Epithelial cell of prostate (primary cell): ENCODE data around the gene ADGRV1.

Experiments
- DNase-seq: peaks from one replicate; pipeline ENCODE4 v3.0.0-alpha.2; 2011; ENCODE audit warnings: low read depth, low spot score
- H3K27ac ChIP-seq: fragments of 450-650 bp; 2 replicates; pipeline ENCODE4 v1.5.1; 2017; ENCODE audit warnings: mild to moderate bottlenecking

ADGRV1 gene

GRCh38 chr5:91187032-91187431 lies 628.4 kb downstream of the ADGRV1 start:
- no peak overlapping the region for H3K27ac ChIP-seq
- no peak for DNase-seq

DNA sequence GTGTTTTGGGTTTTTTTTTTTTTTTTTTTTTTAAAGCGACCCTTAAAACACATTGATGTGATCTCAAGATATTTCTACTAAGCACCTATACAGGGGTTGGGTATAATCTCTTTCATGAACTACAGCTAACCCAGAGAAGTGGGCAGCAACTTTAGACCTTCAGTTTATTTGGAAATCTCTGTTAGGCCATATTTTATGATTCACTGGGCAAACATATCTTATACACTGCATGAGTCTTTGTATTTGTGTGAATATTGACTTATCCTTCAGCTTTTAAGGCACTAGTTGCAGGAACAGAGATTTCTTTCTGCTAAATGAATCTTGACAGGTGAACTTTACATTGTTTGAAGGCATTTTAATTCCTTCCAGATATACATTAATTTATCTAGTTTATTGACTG lies 630.2 kb downstream of the ADGRV1 start:
- H3K27ac ChIP-seq: no peak overlapping the region
- no peak for DNase-seq

DNA sequence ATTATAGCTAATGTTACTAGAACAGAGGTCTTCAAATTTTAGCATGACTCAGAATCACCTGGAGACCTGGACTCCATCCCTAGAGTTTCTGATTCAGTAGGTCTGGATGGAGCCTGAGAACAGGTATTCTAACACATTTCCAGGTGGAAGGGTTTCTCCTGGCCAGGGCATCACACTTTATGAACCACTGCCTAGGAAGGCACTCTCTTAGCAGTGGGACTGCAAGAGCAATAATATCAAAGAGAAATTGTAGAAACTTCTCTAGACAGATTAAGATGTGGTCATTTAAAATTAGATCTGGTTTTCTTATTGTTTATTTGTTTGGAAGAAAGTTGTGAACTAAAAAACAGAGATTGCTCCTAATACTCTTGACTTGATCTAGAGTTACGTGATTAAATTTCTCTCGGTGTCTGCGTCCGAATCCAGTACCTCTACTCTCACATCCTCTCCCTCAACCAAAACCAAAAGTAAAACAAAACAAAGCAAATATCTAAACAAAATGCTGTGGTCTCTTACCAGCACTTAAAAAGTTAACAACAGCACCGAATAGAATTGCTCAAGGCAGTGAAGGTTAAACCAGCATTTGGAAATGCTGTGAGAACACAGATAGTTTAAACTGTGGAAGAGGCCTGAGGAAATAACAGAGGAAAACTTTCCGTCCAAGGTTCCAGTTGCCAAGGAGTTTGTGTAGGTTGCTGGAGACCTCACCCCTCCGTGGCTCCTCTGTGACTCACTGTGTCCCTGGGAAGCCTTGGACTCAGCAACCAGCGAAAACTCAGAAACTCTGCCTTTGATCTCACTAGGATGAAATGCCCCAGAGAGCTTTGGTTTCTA lies 631.1 kb downstream of the ADGRV1 start:
- no peak for DNase-seq
- no peak overlapping the region for H3K27ac ChIP-seq

GRCh38 chr5:91190314-91190690 lies 631.7 kb downstream of the ADGRV1 start:
- H3K27ac ChIP-seq: no peak overlapping the region

GRCh38 chr5:91194824-91195381 lies 636.3 kb downstream of the ADGRV1 start:
- no peak for DNase-seq

More at GRCh38 chr5:91190314-91190690, 631.7 kb downstream of the ADGRV1 start:
- no peak for DNase-seq

GRCh38 chr5:91200692-91201091 lies 642.1 kb downstream of the ADGRV1 start:
- no peak overlapping the region for H3K27ac ChIP-seq
- DNase-seq: no peak

More at GRCh38 chr5:91194824-91195381, 636.3 kb downstream of the ADGRV1 start:
- H3K27ac ChIP-seq: no peak overlapping the region

- no peak overlapping the region for H3K27ac ChIP-seq
- no peak for DNase-seq
These were observed 647.5 kb downstream of the ADGRV1 start for GRCh38 chr5:91206103-91206502.

DNA sequence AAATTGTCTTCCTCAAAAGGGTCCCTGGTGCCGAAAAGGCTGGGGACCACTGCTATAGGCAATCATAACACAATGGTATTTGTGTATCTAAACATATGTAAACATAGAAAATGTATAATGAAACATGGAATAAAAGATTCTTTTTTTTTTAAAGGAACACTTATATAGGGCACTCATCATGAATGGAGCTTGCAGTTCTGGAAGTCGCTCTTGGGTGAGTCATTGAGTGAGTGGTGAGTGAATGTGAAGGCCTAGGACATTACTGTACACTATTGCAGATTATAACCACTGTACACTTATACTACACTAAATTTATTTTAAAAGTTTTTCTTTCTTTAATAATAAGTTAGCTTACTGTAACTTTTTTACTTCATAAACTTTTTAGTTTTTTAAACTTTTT lies 648.1 kb downstream of the ADGRV1 start:
- peak; percentile 37 for DNase-seq
- H3K27ac ChIP-seq: peak overlapping the region; percentile 5

DNA sequence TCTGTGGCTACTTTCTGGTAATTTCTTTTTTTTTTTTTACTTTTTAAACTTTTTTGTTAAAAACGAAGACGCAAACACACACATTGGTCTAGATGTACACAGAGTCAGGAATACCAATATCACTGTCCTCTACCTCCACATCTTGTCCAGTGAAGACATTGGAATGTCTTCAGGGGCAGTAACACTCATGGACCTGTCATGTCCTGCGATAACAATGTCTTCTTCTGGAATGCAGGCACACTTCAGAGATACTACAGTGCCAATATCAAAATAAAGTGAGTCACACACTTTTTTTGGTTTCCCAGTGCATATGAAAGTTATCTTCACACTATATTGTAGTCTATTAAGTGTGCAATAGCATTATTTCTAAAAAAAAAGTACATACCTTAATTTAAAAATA lies 648.7 kb downstream of the ADGRV1 start:
- H3K27ac ChIP-seq: peak overlapping the region; percentile 5
- no peak for DNase-seq

DNA sequence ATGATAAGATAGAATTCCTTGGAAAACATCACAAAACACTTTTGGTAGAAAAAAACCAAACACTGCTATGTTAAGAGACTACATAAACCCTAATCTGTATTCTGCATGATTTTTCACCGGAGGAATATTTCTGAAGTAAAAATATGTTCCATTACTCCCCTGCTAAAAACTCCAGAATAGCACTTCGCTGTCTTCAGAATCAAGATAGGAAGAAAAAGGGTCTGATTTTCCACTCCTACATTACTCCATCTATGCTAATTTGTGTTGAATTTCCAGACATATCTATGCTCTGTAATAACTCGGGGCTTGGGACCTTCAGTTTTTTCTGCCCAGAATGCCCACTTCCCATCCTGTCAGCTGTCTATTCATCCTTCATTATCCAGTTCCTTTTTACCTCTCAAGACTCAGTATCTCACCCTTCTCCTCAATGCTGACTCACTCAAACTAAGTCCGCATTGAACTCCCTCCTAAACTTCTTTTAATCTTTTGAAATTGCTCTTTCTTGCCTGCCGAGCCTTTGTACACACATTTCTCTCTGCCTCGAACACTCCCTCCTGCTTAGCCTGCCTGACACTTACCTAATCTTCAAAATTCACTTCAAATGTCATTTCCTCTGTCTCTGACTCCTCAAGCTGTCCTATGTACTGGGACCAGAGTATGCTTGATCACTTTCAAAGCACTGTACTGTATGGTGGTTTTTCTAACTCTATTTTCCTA lies 653.6 kb downstream of the ADGRV1 start:
- H3K27ac ChIP-seq: peak overlapping the region; percentile 32
- no peak for DNase-seq

GRCh38 chr5:91212714-91213092 lies 654.1 kb downstream of the ADGRV1 start:
- DNase-seq: no peak
- peak overlapping the region; percentile 32 for H3K27ac ChIP-seq
